Progenitor cell of endocrine pancreas (in vitro differentiated cells): ENCODE measurements around the gene FEZF1. TPM values are rescaled to one million over a fixed set of nuclear protein-coding genes. Genes with fewer than 3 reads are reported as not detected.

Experiments used
- DNase-seq: peaks from one replicate; pipeline ENCODE4 v3.0.0; 2021; ENCODE audit warnings: low spot score; ENCODE audit not compliant: unreplicated experiment
- H3K27ac Mint-ChIP-seq: 2 replicates; pipeline ENCODE4 v1.8.0; 2021; ENCODE audit warnings: mild to moderate bottlenecking, moderate library complexity, mixed read lengths
- H3K27me3 Mint-ChIP-seq: 2 replicates; pipeline ENCODE4 v1.8.0; 2021; ENCODE audit warnings: mixed read lengths
- H3K36me3 Mint-ChIP-seq: 2 replicates; pipeline ENCODE4 v1.8.0; 2022; ENCODE audit warnings: mixed read lengths; ENCODE audit not compliant: insufficient read depth
- H3K4me1 Mint-ChIP-seq: 2 replicates; pipeline ENCODE4 v1.8.0; 2021; ENCODE audit warnings: low read depth, mixed read lengths
- H3K4me3 Mint-ChIP-seq: 2 replicates; pipeline ENCODE4 v1.8.0; 2021; ENCODE audit warnings: low read depth, mild to moderate bottlenecking, moderate library complexity, mixed read lengths
- H3K9me3 Mint-ChIP-seq: 2 replicates; pipeline ENCODE4 v1.8.0; 2021; ENCODE audit warnings: low read depth, mixed read lengths
- total RNA-seq: library from RNA; stranded (reverse); gene quantifications from 2 replicates; pipeline ENCODE4 v1.2.1, GENCODE V29; 2021
- TF ChIP-seq, protein P1 (sequence below): fragments of 200-600 bp; sonication (generic); IDR thresholded peaks from one replicate; pipeline ENCODE4 v1.5.0; 2021; ENCODE audit warnings: antibody characterized with exemption, mild to moderate bottlenecking; ENCODE audit not compliant: unreplicated experiment

Gene FEZF1
- total RNA-seq, 1 donor from 2014 or later: not detected

DNA sequence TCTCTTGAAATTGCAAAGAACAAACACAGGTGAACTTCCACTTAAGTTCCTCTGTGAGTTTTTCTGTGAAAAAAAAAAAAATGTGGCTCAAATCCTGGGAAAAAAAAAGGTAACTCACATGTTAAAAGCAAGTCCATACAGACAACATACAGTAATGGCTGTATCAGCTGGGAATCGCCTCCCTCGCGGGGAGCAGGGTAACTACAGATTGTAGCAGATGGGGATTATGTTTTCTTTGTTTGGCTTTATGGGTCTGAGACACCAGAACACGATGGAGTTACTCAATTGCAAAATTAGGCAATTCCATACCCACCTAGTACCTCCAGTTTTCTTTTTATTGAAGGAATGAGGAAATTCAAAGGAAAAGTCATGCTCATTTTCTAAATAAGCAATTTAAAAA lies 42.3 kb downstream of the FEZF1 start:
- H3K4me3 Mint-ChIP-seq: no peak overlapping the region
- no peak for DNase-seq
- H3K36me3 Mint-ChIP-seq: no peaks in the 10 kb centered on the region
- H3K27ac Mint-ChIP-seq: peak overlapping the region; percentile 1
- H3K9me3 Mint-ChIP-seq: no peaks in the 10 kb centered on the region
- H3K4me1 Mint-ChIP-seq: peaks cover 9% of the 10 kb centered on the region
- peaks cover 19% of the 10 kb centered on the region for H3K27me3 Mint-ChIP-seq
- TF ChIP-seq, protein P1, sequence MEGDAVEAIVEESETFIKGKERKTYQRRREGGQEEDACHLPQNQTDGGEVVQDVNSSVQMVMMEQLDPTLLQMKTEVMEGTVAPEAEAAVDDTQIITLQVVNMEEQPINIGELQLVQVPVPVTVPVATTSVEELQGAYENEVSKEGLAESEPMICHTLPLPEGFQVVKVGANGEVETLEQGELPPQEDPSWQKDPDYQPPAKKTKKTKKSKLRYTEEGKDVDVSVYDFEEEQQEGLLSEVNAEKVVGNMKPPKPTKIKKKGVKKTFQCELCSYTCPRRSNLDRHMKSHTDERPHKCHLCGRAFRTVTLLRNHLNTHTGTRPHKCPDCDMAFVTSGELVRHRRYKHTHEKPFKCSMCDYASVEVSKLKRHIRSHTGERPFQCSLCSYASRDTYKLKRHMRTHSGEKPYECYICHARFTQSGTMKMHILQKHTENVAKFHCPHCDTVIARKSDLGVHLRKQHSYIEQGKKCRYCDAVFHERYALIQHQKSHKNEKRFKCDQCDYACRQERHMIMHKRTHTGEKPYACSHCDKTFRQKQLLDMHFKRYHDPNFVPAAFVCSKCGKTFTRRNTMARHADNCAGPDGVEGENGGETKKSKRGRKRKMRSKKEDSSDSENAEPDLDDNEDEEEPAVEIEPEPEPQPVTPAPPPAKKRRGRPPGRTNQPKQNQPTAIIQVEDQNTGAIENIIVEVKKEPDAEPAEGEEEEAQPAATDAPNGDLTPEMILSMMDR: no peak

DNA sequence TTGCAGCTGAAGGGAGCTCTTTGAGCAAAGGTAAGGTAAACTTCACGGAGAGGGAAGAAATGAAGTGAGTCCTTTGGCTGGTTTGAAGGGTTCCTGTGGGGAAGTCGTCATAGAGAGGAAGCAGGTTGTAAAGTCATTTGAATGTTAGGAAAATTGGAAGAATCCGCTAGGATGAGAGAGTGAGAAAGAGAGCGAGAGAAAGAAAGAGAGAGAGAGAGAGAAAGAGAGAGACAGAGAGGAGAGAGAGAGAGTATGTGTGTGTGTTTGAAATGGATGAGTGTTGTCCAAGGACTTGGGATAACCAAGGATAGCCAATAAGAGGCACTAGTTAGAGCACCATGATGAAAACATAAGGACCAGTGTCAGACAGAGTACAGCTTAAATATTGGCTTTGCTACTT lies 43.1 kb downstream of the FEZF1 start:
- Mint-ChIP-seq H3K36me3 (no peaks in the 10 kb centered on the region), H3K4me3 (no peak overlapping the region), H3K27ac (no peak overlapping the region), H3K4me1 (peaks cover 9% of the 10 kb centered on the region), H3K27me3 (peaks cover 23% of the 10 kb centered on the region), H3K9me3 (no peaks in the 10 kb centered on the region)
- DNase-seq: no peak
- TF ChIP-seq, protein P1: no peak

DNA sequence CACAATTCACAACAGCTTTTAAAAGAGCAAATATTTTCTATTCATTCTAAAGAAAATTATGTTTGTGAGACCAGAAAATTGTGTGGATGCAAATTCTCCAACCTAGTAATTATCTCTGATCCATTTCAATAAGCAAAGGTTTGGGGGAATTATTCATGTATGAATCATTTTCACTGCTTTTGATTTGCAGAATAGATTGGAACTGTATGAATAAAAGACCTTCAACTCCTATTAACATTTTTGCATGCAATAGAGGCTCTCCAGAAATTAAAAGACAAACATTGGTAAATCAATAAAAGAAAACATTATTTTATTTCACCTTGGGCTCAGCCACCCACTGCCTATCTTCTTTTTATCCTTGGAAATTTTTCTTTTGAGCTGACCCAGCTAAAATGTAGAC lies 43.5 kb downstream of the FEZF1 start:
- TF ChIP-seq, protein P1: no peak
- H3K4me1 Mint-ChIP-seq: peaks cover 10% of the 10 kb centered on the region
- no peaks in the 10 kb centered on the region for H3K9me3 Mint-ChIP-seq
- peaks cover 23% of the 10 kb centered on the region for H3K27me3 Mint-ChIP-seq
- H3K27ac Mint-ChIP-seq: no peak overlapping the region
- H3K36me3 Mint-ChIP-seq: no peaks in the 10 kb centered on the region
- H3K4me3 Mint-ChIP-seq: no peak overlapping the region
- DNase-seq: no peak

DNA sequence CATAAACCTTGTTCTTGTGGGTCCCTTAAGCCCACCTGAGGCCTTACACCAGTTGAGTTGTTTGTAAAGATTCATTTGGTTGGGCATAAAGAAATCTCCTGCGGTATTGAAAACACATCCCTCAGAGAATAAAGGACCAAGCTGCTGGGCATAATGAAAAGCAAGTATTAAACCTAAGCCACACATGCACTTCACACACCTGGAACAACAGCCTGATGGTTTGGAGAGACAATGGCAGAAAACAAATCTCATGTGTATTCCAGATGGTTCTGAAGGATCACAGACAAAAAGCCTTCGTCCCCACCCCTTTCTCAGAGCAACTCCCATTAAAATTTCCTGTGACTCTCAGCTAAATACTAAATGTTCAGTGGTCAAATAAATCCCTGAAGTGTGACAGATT lies 44.2 kb downstream of the FEZF1 start:
- Mint-ChIP-seq H3K27me3 (peaks cover 29% of the 10 kb centered on the region), H3K9me3 (no peaks in the 10 kb centered on the region), H3K36me3 (no peaks in the 10 kb centered on the region), H3K4me3 (no peak overlapping the region), H3K4me1 (peaks cover 15% of the 10 kb centered on the region), H3K27ac (no peak overlapping the region)
- TF ChIP-seq, protein P1: no peak
- no peak for DNase-seq

DNA sequence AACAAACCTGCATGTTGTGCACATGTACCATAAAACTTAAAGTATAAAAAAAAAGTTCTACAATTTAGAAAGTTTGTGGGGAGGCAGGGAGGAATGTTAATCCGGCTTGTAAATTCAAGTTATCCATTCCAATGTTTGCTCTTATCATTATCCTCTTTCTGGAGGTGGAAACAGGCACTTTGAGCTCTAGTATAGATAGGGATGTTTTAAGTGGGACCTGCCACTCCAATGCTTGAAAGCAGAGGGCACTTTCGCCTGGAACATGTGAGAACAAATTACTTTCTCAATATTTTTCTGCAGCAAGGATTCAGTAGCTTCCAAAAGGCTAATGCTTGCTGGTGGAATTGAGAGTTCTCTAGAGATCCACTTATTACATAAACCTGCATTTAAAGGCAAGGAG lies 45.6 kb downstream of the FEZF1 start:
- Mint-ChIP-seq H3K27me3 (peaks cover 35% of the 10 kb centered on the region), H3K4me3 (no peak overlapping the region), H3K27ac (no peak overlapping the region), H3K4me1 (peaks cover 18% of the 10 kb centered on the region), H3K36me3 (no peaks in the 10 kb centered on the region), H3K9me3 (no peaks in the 10 kb centered on the region)
- TF ChIP-seq, protein P1: no peak
- no peak for DNase-seq

DNA sequence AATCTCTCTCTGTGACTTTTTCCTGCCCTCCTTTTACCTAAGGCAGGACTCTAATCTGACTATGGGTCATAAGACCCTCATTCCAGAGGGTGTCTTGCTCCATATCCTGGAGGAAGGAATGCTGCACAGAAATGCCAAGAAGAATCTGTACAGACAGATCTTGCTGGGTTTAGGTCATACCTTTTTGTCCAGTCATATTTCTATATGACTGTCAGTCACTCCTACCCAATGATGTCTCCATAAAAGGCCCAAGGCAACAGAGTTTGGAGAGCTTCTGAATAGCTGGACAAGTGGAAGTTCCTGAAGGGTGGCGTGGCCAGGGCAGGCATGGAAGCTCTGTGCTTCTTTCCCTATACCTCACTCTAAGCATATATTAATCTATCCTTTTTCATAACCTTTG lies 47.5 kb downstream of the FEZF1 start:
- Mint-ChIP-seq H3K4me1 (peaks cover 15% of the 10 kb centered on the region), H3K9me3 (no peaks in the 10 kb centered on the region), H3K27ac (no peak overlapping the region), H3K27me3 (peaks cover 47% of the 10 kb centered on the region), H3K36me3 (no peaks in the 10 kb centered on the region), H3K4me3 (no peak overlapping the region)
- TF ChIP-seq, protein P1: no peak
- DNase-seq: no peak
